Measurements from ENCODE around the gene VASP. TPM values are rescaled to one million over a fixed set of nuclear protein-coding genes. Genes with fewer than 3 reads are reported as not detected.

The VASP gene
- total and polyA plus RNA-seq, 2 of the 13 experiments (the other 11 are each of a cell fraction or from before 2014, with no cell fraction given) = 41.8 to 67.1 TPM

- TF ChIP-seq PATZ1 (CRISPR knock-in tag; IDR thresholded peaks at IDR 0.05) = peak; percentile 34
- no peak for TF ChIP-seq RFXAP (CRISPR knock-in tag; IDR thresholded peaks at IDR 0.05; ENCODE audit: borderline replicate concordance)
- peak; percentile 96 for TF ChIP-seq ZNF143 (CRISPR knock-in tag; IDR thresholded peaks at IDR 0.05)
- TF ChIP-seq ZNF841 (CRISPR knock-in tag; IDR thresholded peaks at IDR 0.05; ENCODE audit: borderline replicate concordance) = no peak
- no peak for TF ChIP-seq ZNF256 (CRISPR knock-in tag; conservative IDR thresholded peaks at IDR 0.05)
- no peak for TF ChIP-seq ZNF280D (CRISPR knock-in tag; IDR thresholded peaks at IDR 0.05)
- TF ChIP-seq TARDBP (CRISPR knock-in tag; IDR thresholded peaks at IDR 0.05) = no peak
- no peak for TF ChIP-seq NBN (conservative IDR thresholded peaks at IDR 0.05)
- TF ChIP-seq ZSCAN29 (CRISPR knock-in tag; conservative IDR thresholded peaks at IDR 0.05) = no peak
- no peak for TF ChIP-seq ZNF18 (CRISPR knock-in tag; IDR thresholded peaks at IDR 0.05; ENCODE audit: insufficient replicate concordance)
- TF ChIP-seq NFIB (CRISPR knock-in tag; IDR thresholded peaks at IDR 0.05; ENCODE audit: borderline replicate concordance) = no peak
- TF ChIP-seq BCL3 (CRISPR knock-in tag; IDR thresholded peaks at IDR 0.05) = 0 out of 2 replicates have a peak, but pooled peaks have one; percentile 13
- TF ChIP-seq ZNF44 (CRISPR knock-in tag; IDR thresholded peaks at IDR 0.05) = no peak
- TF ChIP-seq PHF8 (CRISPR knock-in tag; IDR thresholded peaks at IDR 0.05) = 0 out of 2 replicates have a peak, but pooled peaks have one; percentile 16
- TF ChIP-seq KDM5A (IDR thresholded peaks at IDR 0.05; ENCODE audit: borderline replicate concordance, low read length) = no peak
- TF ChIP-seq TEAD2 (CRISPR knock-in tag; IDR thresholded peaks at IDR 0.05) = no peak
- no peak for TF ChIP-seq ZNF746 (CRISPR knock-in tag; IDR thresholded peaks at IDR 0.05)
- peak; percentile 65 for TF ChIP-seq TBL1XR1 (IDR thresholded peaks at IDR 0.05; ENCODE audit: borderline replicate concordance, low read length, partially characterized antibody)
Measured at GRCh38 chr19:45485305-45486077, 21.8 kb upstream of the VASP start (continued).
